Adipocyte (in vitro differentiated cells): ENCODE measurements around the gene TBCE.
A peak's percentile ranks its signal among the peaks of the same experiment; 100 is the strongest.

ENCODE experiments used
- DNase-seq: peaks from one replicate; pipeline ENCODE4 v3.0.0-alpha.2; 2015; ENCODE audit warnings: low read depth
- H3K27me3 ChIP-seq: replicated peaks from 2 replicates; pipeline ENCODE4 v1.7.0; 2013; ENCODE audit warnings: mild to moderate bottlenecking, low read length, moderate library complexity; ENCODE audit not compliant: control insufficient read depth, insufficient read depth
- H3K36me3 ChIP-seq: 2 replicates; pipeline ENCODE4 v1.7.0; 2013; ENCODE audit warnings: low read length, mild to moderate bottlenecking, moderate library complexity; ENCODE audit not compliant: control insufficient read depth, insufficient read depth, severe bottlenecking
- H3K4me1 ChIP-seq: 2 replicates; pipeline ENCODE4 v1.7.0; 2013; ENCODE audit warnings: mild to moderate bottlenecking, low read length, moderate library complexity; ENCODE audit not compliant: control insufficient read depth, insufficient read depth
- H3K4me3 ChIP-seq: 2 replicates; pipeline ENCODE4 v1.7.0; 2013; ENCODE audit warnings: mild to moderate bottlenecking, low read length, moderate library complexity
- H3K9ac ChIP-seq: 2 replicates; pipeline ENCODE4 v1.7.0; 2013; ENCODE audit warnings: mild to moderate bottlenecking, low read length, moderate library complexity
- H3K9me3 ChIP-seq: 2 replicates; pipeline ENCODE4 v1.7.0; 2013; ENCODE audit warnings: mild to moderate bottlenecking, low read length, moderate library complexity; ENCODE audit not compliant: control insufficient read depth

TBCE gene

GRCh38 chr1:235397733-235398132 is 30.5 kb downstream of the TBCE start:
- peak; percentile 72 for DNase-seq
- no peaks in the 10 kb centered on the region for H3K9me3 ChIP-seq
- H3K27me3 ChIP-seq = no peaks in the 10 kb centered on the region
- no peak overlapping the region for H3K9ac ChIP-seq
- H3K4me1 ChIP-seq = peaks cover 19% of the 10 kb centered on the region
- H3K4me3 ChIP-seq = no peak overlapping the region
- no peaks in the 10 kb centered on the region for H3K36me3 ChIP-seq

- Histone ChIP-seq H3K9me3 (no peaks in the 10 kb centered on the region), H3K36me3 (no peaks in the 10 kb centered on the region), H3K27me3 (no peaks in the 10 kb centered on the region), H3K9ac (no peak overlapping the region), H3K4me1 (peaks cover 19% of the 10 kb centered on the region), H3K4me3 (no peak overlapping the region)
- DNase-seq = no peak
Measured at GRCh38 chr1:235399661-235400060, 32.4 kb downstream of the TBCE start.

GRCh38 chr1:235401251-235401650 is 34.0 kb downstream of the TBCE start:
- Histone ChIP-seq H3K9me3 (no peaks in the 10 kb centered on the region), H3K27me3 (no peaks in the 10 kb centered on the region), H3K4me1 (peaks cover 19% of the 10 kb centered on the region), H3K9ac (no peak overlapping the region), H3K36me3 (no peaks in the 10 kb centered on the region), H3K4me3 (no peak overlapping the region)
- peak; percentile 51 for DNase-seq

- Histone ChIP-seq H3K27me3 (no peaks in the 10 kb centered on the region), H3K4me1 (peaks cover 14% of the 10 kb centered on the region), H3K36me3 (no peaks in the 10 kb centered on the region), H3K4me3 (no peak overlapping the region), H3K9me3 (no peaks in the 10 kb centered on the region), H3K9ac (no peak overlapping the region)
- peak; percentile 24 for DNase-seq
Measured at GRCh38 chr1:235402457-235403200, 35.4 kb downstream of the TBCE start.

GRCh38 chr1:235403593-235403992 is 36.4 kb downstream of the TBCE start:
- no peaks in the 10 kb centered on the region for H3K9me3 ChIP-seq
- H3K4me3 ChIP-seq = no peak overlapping the region
- H3K4me1 ChIP-seq = peaks cover 9% of the 10 kb centered on the region
- no peak for DNase-seq
- no peaks in the 10 kb centered on the region for H3K36me3 ChIP-seq
- H3K27me3 ChIP-seq = no peaks in the 10 kb centered on the region
- H3K9ac ChIP-seq = no peak overlapping the region

GRCh38 chr1:235404190-235404589 is 37.0 kb downstream of the TBCE start:
- peaks cover 15% of the 10 kb centered on the region for H3K4me1 ChIP-seq
- no peaks in the 10 kb centered on the region for H3K36me3 ChIP-seq
- peak; percentile 25 for DNase-seq
- H3K9me3 ChIP-seq = no peaks in the 10 kb centered on the region
- no peaks in the 10 kb centered on the region for H3K27me3 ChIP-seq
- H3K4me3 ChIP-seq = no peak overlapping the region
- H3K9ac ChIP-seq = no peak overlapping the region

- H3K36me3 ChIP-seq = no peaks in the 10 kb centered on the region
- no peak overlapping the region for H3K4me3 ChIP-seq
- no peak for DNase-seq
- H3K27me3 ChIP-seq = no peaks in the 10 kb centered on the region
- H3K9ac ChIP-seq = no peak overlapping the region
- H3K4me1 ChIP-seq = peaks cover 13% of the 10 kb centered on the region
- no peaks in the 10 kb centered on the region for H3K9me3 ChIP-seq
Measured at GRCh38 chr1:235407419-235407818, 40.2 kb downstream of the TBCE start.

- Histone ChIP-seq H3K4me1 (peaks cover 13% of the 10 kb centered on the region), H3K9me3 (no peaks in the 10 kb centered on the region), H3K27me3 (no peaks in the 10 kb centered on the region), H3K4me3 (no peak overlapping the region), H3K36me3 (no peaks in the 10 kb centered on the region), H3K9ac (no peak overlapping the region)
- no peak for DNase-seq
Measured at GRCh38 chr1:235408503-235408960, 41.3 kb downstream of the TBCE start.

GRCh38 chr1:235409042-235409820 is 42.0 kb downstream of the TBCE start:
- no peak for DNase-seq
- peaks cover 13% of the 10 kb centered on the region for H3K4me1 ChIP-seq
- no peak overlapping the region for H3K4me3 ChIP-seq
- no peaks in the 10 kb centered on the region for H3K36me3 ChIP-seq
- no peak overlapping the region for H3K9ac ChIP-seq
- no peaks in the 10 kb centered on the region for H3K27me3 ChIP-seq
- no peaks in the 10 kb centered on the region for H3K9me3 ChIP-seq

- Histone ChIP-seq H3K36me3 (peaks cover 7% of the 10 kb centered on the region), H3K9ac (no peak overlapping the region), H3K4me1 (peaks cover 13% of the 10 kb centered on the region), H3K9me3 (no peaks in the 10 kb centered on the region), H3K4me3 (no peak overlapping the region), H3K27me3 (no peaks in the 10 kb centered on the region)
- DNase-seq = no peak
Measured at GRCh38 chr1:235410467-235410866, 43.2 kb downstream of the TBCE start.
